Myocyte (in vitro differentiated cells): ENCODE results near the gene NPLOC4. TPM values are rescaled to one million over a fixed set of nuclear protein-coding genes. Genes with fewer than 3 reads are reported as not detected.

Experiments used
- DNase-seq: peaks from one replicate; pipeline ENCODE4 v3.0.0-alpha.2; 2012; ENCODE audit warnings: low read depth
- total RNA-seq: library from RNA; depleted of rRNA; stranded (reverse); fragments of >200 nt; gene quantifications from 2 replicates; pipeline ENCODE4 v1.2.3, GENCODE V29; 2014

Gene NPLOC4
- total RNA-seq, 1 donor from 2014 or later, result 96.8 TPM

DNA sequence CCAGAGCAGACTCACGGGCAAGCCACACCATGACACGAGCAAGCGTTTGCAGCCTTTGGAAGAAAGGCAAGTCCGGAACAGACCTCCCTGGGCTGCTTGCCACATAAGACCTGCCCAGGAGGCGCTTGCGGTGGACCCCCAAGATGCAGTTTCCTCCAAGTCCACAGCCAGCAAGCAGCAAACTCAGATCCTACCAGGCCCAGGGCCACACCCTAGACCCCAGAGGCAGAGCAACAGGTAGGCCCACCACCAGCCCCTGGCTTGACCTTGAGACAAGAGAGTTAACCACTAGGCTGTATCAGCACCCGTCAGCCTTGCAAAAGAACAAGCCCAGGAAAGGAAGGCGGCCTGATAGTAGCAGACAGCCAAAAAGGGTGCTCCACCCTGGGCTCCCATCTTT is 87.1 kb downstream of the NPLOC4 start:
- DNase-seq, result no peak

- no peak for DNase-seq
Observed at GRCh38 chr17:81549031-81549557, 87.8 kb downstream of the NPLOC4 start.

- DNase-seq, result no peak
Observed at GRCh38 chr17:81547614-81547982, 89.3 kb downstream of the NPLOC4 start.

DNA sequence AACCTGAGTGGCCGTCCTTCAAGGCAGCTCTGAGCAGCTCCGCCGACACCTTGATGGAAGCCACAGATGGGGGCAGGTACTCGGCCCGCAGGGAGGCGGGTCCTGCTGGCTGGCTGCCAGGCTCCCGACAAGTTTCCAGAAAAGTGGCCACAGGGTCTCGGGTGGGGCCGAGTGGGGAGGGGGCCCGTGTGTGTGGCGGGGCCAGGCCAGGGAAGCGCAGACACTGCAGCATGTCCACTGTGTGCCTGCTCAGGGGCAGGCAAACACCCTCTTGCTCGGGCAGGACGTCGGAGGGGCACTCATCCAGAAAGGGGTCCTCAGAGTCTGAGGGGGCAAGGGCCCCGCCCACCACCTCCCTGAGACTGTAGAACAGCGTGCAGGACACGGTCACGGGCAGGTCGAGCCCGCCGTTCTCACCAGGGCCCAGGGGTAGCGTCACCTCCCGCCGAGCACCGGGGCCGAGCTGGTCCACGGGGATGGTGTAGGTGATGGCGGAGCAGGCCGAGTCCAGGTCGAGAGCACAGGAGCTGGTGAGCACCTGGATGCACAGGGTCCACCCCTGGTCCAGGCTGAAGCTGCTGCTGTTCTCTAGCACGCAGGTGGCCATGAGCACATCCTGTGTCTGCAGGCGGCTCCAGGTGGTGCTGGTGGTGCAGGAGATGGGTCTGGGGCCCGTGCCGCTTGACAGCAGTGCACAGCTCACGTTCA is 89.9 kb downstream of the NPLOC4 start:
- DNase-seq, result no peak

DNA sequence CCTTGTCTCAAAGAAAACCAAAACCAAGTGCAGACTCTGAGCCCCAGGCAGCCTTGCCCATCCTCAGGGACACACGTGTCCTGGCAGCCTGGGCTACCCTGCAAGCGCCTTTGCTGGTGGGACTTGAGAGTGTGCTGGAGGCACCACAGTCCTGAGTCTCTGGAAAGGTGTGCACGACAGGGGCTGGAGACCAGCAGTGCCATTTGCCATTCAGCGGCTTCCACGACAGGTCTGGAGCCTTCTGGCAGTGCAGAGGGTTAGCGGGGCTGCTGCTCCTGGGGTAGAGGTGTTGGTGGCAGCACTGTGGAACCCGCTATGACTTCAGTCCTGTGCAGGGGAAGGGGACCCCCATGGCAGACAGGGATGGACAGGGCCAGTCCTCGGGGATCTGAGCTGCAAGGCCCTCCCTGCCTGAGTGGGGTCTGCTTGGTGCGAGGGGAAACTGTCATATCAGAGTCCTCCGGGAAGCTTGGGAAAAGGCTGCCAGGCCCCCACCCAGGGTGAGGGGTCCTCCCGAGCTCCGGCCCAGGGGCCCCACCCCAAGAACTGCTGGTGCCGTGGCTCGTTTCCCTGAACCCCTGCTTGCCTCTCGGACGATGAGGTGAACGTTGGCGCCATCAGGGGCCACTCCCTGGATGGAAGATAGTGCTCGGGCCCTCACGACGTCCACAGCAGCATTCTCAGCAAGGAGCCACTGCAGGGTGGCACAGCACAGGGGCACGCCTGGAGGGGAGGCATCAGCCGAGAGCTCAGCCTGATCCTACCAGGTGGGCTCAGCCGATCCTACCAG is 91.6 kb downstream of the NPLOC4 start:
- DNase-seq, result no peak

GRCh38 chr17:81544281-81544974 is 92.5 kb downstream of the NPLOC4 start:
- no peak for DNase-seq

DNA sequence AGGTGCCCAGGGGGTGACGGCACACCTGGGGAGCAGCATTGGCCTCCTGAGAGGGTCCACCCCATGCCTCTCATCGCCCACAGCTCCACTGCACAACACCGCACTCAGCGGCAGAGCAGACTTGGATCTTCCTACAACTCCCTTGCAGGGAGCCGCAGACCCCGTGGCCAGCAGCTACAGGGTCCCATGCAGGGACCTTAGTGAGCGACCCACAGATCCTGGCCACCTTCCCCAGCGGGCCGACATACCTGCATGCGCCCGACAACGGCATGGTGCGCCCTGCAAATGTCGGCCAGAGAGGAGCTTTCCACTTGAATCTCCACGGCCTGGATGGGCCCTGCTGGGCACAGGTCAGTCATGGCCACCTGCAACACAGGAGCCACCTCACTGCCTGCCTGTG is 93.2 kb downstream of the NPLOC4 start:
- DNase-seq, result no peak

DNA sequence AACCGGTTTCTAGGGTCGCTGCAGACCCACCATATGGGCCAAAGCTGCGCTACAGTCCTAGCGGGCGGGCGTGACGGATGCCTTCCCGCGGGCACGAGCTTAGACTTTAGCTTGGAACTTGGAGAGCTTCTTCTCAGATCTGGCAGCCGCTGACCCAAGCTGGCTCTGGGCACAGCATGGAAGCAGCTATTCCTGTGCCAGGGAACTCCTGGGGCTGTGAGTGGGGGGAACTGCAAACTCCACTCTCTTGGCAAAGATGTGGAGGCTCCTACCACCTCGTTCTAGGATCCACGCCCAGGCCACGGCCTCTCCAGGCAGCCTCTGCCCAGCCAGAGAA is 93.6 kb downstream of the NPLOC4 start:
- DNase-seq, result no peak

GRCh38 chr17:81542431-81543338 is 94.2 kb downstream of the NPLOC4 start:
- no peak for DNase-seq

DNA sequence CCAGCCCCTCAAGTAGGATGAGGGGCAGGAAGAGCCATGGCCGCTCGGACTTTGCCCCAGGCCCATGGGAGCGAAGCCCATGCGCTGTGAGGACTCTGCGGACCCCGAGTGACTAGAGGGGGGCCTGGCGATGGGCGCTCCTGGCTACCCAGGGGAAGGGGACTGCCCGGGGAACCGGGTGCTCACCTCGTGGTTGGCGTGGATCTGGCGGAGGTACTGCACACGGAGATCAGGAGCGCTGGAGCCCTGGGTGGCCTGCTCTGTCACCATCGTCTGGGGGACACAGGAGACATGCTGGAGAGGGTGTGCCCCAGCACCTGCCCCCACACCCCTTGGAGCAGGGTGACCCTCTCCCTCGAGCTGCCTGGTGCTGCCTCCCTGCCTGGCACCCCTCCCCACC is 95.8 kb downstream of the NPLOC4 start:
- DNase-seq, result no peak

GRCh38 chr17:81540676-81541027 is 96.3 kb downstream of the NPLOC4 start:
- no peak for DNase-seq

DNA sequence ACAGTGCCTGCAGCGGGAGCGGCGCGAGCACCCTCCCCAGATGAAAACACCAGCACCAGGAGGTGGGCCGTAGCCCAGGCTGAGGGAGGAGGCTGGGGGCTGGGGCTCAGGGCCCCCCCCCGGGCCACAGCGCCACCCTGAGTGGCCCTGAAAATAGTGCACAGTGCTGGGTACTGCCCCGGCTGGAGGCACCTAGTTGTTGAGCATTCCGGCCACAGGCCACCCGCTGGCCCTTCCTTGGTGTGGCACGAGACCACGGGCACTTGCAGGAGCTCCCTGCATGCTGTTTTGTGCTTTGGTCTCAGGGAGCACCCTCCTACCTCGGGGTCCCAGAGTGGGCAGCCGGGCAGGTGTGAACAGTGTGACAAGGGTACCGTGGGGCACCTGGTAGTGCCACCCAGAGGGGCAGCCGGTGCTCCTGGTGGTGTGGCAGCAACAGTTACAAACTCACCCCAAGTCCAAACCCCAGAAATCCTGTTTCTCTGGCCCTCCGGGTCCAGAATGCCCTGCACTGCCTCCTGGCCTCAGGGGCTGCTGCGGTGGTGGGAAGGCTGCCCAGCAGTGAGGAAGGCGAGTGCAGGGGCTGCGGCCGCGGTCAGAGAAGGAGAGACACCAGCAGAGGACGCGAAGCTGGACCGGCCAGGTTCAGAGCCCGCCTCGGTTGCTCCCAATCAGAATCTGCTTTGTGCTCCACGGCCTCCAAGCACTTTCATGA is 96.8 kb downstream of the NPLOC4 start:
- DNase-seq, result no peak

- DNase-seq, result no peak
Observed at GRCh38 chr17:81539571-81539900, 97.4 kb downstream of the NPLOC4 start.

DNA sequence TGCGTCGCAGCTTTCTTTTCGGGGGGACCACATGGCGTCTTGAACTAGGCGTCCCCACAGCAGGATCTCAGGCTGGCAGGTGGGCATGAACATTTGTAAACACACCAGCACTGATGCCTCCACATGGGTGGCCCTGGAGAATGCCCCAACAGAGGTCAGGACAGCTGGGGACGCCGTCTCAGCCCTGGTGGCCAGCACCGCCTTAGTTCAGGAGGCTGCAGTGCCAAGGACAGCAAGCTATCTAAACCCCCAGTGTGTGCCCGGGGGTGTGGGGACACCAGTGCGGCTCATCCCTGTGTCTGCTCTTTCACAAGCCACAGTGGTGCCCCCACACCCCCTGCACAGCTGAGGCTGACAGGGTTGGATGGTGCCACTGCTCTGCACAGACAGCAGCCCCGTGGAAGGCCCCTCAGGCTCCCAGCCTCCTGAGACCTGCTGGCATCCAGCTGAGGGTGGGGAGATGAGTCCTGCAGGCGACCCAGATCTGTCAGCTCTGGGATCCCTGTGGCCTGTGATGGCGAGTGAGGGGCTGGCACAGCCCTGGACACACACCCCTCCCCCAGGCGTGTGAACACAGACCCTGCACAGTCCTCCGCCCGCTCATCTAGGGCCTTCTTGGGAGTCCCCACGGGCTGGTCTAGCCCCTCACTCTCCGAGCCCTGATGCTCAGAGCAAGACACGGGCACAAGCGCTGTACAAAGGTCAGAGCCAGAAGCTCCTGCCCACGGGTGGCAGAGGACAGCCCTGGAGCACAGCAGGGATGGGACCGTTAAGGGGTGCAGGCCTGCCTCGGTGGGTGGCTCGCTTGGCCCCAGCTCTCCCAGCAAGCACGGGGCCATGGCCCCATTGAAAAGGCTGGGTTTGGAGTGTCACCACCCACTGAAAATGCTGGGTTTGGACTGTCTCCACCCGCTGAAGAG is 98.0 kb downstream of the NPLOC4 start:
- peak; percentile 45 for DNase-seq

DNA sequence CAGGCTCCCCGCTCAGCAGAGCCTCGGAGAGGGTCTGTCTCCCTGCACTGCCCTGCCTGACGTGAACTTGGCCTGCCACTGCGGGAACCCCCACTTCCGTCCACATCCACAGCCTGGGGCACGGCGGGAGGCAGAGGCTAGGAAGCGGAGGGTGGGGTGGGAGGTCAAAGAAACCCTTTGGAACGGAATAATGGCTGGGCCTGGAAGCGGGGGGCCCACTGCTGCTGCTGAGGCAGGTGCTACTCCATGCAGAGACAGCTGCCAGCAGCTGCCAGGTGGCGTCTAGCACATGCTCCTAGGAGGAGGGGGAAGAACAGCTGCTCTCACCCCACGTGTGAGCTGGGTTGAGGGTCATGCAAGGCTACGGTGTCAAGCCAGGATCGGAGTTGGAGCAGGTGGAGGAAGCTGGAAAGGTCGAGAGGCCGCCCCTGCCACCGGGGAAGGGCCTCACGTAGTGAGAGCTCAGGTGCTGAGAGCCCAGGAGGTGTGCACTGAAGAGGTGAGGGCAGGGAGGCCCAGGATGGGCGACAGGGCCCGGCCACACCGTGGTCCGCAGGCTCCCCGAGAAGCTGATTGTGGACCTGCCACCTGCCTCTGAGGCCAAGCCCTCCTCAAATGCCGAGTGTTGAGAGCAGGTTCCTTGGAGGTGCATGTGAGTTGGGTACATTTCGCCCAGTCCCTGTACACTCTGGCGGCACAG is 98.9 kb downstream of the NPLOC4 start:
- DNase-seq, result peak; percentile 92

DNA sequence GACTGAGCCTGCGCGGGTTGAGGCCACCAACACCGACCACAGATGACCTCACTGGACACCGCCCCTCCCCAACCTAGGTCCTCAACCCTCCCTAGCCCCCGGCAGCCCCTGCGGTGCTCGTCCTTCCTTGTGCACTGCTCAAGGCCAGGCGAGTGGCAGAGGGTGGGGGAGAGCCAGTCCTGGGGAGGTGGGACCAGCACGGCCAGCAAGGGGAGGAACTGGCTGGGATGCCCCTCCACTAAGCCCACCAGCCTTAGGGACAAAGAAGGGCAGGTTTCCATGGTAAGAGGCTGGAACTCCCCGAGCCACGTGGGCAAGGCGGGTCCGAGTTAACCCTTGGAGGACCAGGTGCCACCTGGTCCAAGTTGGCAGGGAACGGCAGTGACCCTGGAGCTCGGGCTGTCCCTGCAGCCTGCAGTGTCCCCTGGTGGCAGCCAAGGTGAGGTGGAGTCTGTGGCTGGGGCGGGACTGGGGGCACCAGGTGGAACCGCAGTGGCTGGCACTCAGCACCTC is 99.5 kb downstream of the NPLOC4 start:
- peak; percentile 64 for DNase-seq

GRCh38 chr17:81536299-81537290 is 100.3 kb downstream of the NPLOC4 start:
- no peak for DNase-seq
